HG03460 (cell line): Measurements from ENCODE around the gene CARD11.

ENCODE experiments used
- ATAC-seq: cut with Tn5 transposase; IDR thresholded peaks from one replicate; pipeline ENCODE4 v1.9.1; 2021; ENCODE audit not compliant: unreplicated experiment

CARD11 gene

GRCh38 chr7:2984091-2984490 is 59.6 kb downstream of the CARD11 start:
- ATAC-seq, result no peak

DNA sequence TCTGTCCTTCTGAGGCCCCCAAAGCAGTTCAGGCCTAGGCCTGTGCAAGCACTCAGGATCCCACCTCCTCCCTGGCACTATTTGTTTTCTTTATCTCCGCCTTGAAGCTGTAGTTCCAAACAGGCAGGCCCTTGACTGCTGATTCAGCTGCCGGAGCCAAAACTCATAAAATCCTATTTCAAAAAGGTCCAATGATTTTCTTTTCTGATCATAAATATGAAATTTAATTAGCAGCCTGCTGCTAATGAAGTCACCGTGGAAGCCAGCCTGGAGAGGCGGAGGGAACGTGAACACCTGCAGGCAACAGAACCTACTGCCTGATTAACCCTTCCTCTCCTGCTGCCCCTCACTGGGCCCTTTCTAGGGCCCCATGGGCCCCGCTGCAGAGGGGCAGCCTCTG is 60.1 kb downstream of the CARD11 start:
- ATAC-seq, result no peak

DNA sequence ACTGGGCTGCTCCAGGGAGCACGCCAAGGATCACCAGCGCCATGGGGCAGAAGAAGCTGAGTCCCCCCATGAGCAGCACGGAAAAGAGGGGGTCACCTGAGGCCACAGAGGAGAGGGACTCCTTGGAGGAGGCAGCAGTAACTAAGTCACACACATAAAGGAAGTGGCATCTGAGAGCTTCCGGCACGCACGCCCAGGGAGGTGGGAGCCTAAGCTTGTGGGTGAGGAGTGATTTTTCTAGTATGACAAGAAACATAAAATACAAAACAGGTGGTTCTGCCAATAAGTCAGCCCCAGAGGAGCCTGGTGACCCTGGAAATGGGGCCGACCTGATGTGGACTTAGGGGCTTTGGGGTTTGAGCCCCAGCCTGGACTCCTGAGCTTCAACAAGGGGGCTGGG is 60.8 kb downstream of the CARD11 start:
- no peak for ATAC-seq

DNA sequence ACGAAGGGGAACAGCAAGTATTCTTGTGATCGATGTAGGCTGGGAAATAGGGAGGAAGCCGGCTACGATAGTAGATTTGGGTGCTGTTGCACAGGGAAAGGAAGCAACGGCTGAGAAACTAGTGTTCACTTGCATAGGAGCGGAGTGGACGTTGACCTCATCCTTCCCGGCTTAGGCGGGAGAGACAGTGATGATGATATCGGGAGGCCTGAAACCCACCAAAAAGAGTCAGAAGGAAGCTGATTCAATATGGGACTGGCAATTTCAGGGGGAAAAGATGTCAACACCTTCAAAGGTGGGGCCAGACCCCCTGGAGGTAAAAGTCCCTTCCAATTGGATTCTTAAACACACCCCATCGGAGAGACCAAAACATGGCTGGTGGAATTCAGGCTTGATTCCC is 61.3 kb downstream of the CARD11 start:
- no peak for ATAC-seq

DNA sequence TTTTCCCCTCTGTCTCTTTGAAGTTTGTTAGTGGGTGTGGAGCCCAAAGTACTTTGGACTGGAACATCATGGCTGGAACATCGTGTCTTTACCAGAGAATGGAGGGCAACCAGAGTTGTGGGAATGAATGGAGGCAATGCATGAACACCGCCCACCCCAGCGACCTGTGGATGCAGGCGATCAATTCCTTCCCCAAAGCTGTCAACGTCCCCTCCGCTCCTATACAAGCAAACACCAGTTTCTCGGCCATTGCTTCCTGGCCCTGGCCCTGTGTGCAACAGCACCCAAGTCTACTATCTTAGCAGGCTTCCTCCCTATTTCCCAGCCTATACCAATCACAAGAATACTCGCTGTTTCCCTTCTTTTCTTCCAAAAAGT is 62.6 kb downstream of the CARD11 start:
- ATAC-seq, result no peak

- ATAC-seq, result no peak
Observed at GRCh38 chr7:2980401-2981102, 63.1 kb downstream of the CARD11 start.

DNA sequence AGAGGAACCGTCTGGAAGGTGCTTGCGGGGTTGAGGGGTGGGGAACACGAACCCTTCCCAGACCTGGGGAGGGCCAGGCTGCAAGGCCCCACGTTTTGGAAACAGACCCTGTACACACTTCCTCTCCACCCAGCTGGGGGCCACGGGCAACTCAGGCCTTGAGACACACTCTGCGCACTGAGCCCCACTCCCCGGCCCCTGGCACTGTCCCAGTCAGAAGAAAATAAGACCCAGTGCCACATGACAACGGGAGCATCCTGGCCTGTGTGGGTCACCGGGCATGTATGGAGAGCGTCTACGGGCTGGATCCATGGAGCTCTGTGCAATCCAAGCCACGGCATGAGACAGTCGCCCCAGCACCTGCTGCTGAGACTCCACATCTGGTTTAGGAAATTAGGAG is 63.7 kb downstream of the CARD11 start:
- no peak for ATAC-seq

- ATAC-seq, result peak; percentile 24
Observed at GRCh38 chr7:2979201-2979631, 64.5 kb downstream of the CARD11 start.

GRCh38 chr7:2978408-2978807 is 65.3 kb downstream of the CARD11 start:
- ATAC-seq, result peak; percentile 82

DNA sequence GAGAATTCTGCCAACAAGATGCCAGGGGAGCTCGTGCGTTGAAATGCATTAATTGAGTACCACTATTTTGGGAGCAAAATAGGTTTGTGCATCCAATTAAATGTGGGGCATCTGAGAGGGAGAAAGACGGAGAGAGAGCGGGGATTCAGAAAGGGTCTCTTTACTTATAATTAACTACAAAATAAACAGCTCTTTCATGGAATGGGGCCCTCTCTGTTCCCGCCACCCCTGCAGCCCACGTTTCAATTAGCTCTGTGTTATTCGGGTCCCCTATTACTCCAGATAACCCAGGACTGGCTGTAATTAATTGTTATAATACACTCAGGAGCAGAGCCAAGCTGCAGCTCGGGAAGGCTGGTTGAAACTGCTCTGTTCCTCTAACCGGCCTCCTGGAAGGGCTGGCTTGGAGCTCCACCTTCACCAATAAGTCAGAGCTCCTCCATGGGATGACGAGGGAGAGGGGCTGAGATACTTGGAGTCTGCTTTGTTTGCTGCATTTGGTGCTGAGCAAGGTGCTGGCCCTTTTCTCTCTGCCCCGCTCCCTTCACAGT is 67.8 kb downstream of the CARD11 start:
- no peak for ATAC-seq

- no peak for ATAC-seq
Observed at GRCh38 chr7:2974093-2974819, 69.4 kb downstream of the CARD11 start.

DNA sequence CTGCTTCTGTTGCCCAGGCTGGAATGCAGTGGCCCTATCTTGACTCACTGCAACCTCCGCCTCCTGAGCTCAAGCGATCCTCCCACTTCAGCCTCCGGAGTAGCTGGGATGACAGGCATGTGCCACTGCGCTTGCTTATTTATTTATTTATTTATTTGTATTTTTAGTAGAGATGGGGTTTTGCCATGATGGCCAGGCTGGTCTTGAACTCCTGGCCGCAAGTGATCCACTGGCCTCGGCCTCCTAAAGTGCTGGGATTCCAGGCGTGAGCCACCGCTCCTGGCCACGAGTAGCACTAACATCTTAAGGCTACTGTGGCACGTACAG is 70.9 kb downstream of the CARD11 start:
- no peak for ATAC-seq

- peak; percentile 69 for ATAC-seq
Observed at GRCh38 chr7:2971914-2972834, 71.5 kb downstream of the CARD11 start.

DNA sequence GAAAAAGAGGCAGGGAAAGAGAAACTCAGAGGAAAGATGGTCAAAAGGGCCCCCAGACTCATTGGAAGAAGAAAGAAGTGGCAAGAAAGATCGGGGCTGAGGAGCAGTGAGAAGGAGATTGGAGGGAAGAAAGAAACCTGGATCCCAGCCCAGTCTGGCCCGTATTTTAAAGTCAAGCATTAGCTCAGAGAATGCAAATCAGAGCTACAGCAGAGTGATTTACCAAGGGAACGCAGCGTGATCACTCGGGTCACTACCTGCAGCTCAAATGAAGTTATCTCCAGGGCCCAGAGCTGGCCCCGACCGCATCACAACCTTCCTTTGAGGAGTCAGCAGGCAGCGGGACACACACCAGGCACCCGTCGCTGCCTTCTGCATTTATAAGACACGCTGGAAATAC is 72.8 kb downstream of the CARD11 start:
- ATAC-seq, result no peak

GRCh38 chr7:2970307-2970664 is 73.4 kb downstream of the CARD11 start:
- ATAC-seq, result no peak

GRCh38 chr7:2969398-2970306 is 74.0 kb downstream of the CARD11 start:
- ATAC-seq, result no peak

DNA sequence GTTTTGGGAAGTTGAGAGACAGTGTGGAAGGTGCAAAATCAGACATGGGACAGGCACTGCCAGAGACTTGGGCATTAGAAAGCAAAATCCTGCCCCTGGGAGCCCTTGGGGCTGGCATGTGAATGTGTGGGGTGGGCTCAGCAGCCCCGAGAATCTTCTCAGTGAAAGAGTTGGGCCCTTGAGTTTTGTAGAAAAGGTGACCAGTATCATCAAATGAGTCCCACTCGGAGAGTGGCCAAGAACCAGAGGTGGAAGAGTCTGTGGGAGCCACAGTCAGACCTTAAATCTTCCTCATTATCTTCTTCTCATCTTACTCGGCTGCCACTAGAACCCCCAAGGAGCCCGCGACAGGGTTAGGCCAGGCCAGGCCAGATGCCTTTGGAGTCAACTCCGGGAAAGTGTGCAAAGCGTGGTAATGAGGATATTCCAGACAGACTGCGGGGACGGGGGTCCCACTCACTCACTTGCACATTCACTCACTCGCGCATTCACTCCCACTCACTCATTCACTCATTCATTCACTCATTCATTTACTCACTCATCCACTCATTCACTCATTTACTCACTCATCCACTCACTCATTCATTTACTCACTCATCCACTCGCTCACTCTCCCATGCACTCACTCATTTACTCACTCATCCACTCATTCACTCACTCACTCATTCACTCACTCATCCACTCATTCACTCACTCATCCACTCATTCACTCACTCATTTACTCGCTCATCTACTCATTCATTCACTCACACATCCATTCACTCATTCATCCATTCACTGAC is 74.9 kb downstream of the CARD11 start:
- ATAC-seq, result no peak

GRCh38 chr7:2968176-2968575 is 75.5 kb downstream of the CARD11 start:
- no peak for ATAC-seq

GRCh38 chr7:2967705-2968104 is 76.0 kb downstream of the CARD11 start:
- ATAC-seq, result no peak

DNA sequence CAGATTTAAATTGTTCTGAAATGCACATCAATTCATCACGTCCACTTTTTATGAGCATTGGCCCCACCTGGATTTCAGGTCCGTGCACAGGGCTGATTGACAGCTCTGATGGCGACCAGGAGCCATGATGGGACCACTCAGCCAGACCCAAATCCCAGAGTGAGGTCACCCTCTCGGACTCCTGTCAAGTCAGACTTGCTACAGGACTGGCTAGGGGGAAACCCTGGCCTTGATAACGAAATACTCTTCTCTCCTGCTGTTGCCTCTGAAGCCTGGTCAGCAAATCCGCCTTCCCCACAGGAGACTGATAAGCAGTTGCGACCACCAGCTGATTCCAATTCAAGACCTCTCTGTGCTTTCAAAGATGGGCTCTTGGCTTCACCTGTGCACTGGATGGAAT is 76.4 kb downstream of the CARD11 start:
- ATAC-seq, result no peak
